ENCODE data around the gene STK31. TPM values are rescaled to one million over a fixed set of nuclear protein-coding genes. Genes with fewer than 3 reads are reported as not detected.
"Not testable (repeated sequence)": the region's sequence is repeated elsewhere in the genome, so short reads cannot be mapped to it uniquely, and the experiment has no call there.

The STK31 gene
- total and polyA plus RNA-seq, 2 donors (not counting 1 experiment from before 2014, with no cell fraction given) = 0.13 to 1.8 TPM

- Histone ChIP-seq H3K4me2 (replicated peaks; ENCODE audit: low read depth, low read length, poor library complexity, severe bottlenecking) (no peak overlapping the region), H3K36me3 (replicated peaks in 1 of 2; ENCODE audit: control extremely low read depth in 1 of 2, control insufficient read depth in 1 of 2, extremely low read depth in 1 of 2, insufficient read depth in 2 of 2, low read length in 1 of 2) (no peaks in the 10 kb centered on the region), H3K79me2 (ENCODE audit: control insufficient read depth, insufficient read depth, low read length) (no peaks in the 10 kb centered on the region), H3K27ac (ENCODE audit: low read length in 2 of 2) (no peak overlapping the region), H3K27me3 (replicated peaks in 1 of 4; ENCODE audit: control extremely low read depth in 1 of 4, control insufficient read depth in 3 of 4, insufficient read depth in 4 of 4, low read length in 3 of 4) (no peaks in the 10 kb centered on the region), H3K9ac (ENCODE audit: low read length) (no peak overlapping the region), H4K20me1 (ENCODE audit: control insufficient read depth, insufficient read depth, low read length, poor library complexity, severe bottlenecking) (no peaks in the 10 kb centered on the region), H2AFZ (ENCODE audit: insufficient read depth, low read depth, low read length, poor library complexity, severe bottlenecking) (no peak overlapping the region), H3K4me3 (ENCODE audit: control extremely low read depth in 1 of 5, extremely low read depth in 1 of 5, insufficient read depth in 1 of 5, low read depth in 2 of 5, low read length in 4 of 5) (no peak overlapping the region), H3K4me1 (ENCODE audit: control insufficient read depth in 2 of 2, insufficient read depth in 2 of 2, low read length in 2 of 2) (no peaks in the 10 kb centered on the region), H3K9me3 (ENCODE audit: control extremely low read depth in 1 of 3, control insufficient read depth in 2 of 3, insufficient read depth in 1 of 3, low read length in 2 of 3) (no peaks in the 10 kb centered on the region)
- no peaks in the 10 kb centered on the region for H3K4me1 Mint-ChIP-seq
- WGBS (ENCODE audit: insufficient coverage) = 100% methylated on average over 1 of the region's 1 CpG
- H3K9me3 Mint-ChIP-seq (ENCODE audit: insufficient read depth) = no peaks in the 10 kb centered on the region
- ChIA-PET CTCF (no interaction called here), POLR2A (no interaction called here)
- H3K4me3 Mint-ChIP-seq = no peak overlapping the region
- DNase-seq (no peak), ATAC-seq (ENCODE audit: low read depth) (no peak)
- intact Hi-C loops (cut with micrococcal nuclease) = no loop called here
- no peak overlapping the region for H3K27ac Mint-ChIP-seq
- TF ChIP-seq, protein P1, sequence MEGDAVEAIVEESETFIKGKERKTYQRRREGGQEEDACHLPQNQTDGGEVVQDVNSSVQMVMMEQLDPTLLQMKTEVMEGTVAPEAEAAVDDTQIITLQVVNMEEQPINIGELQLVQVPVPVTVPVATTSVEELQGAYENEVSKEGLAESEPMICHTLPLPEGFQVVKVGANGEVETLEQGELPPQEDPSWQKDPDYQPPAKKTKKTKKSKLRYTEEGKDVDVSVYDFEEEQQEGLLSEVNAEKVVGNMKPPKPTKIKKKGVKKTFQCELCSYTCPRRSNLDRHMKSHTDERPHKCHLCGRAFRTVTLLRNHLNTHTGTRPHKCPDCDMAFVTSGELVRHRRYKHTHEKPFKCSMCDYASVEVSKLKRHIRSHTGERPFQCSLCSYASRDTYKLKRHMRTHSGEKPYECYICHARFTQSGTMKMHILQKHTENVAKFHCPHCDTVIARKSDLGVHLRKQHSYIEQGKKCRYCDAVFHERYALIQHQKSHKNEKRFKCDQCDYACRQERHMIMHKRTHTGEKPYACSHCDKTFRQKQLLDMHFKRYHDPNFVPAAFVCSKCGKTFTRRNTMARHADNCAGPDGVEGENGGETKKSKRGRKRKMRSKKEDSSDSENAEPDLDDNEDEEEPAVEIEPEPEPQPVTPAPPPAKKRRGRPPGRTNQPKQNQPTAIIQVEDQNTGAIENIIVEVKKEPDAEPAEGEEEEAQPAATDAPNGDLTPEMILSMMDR (IDR thresholded peaks at IDR 0.05) = no peak
- TF ChIP-seq EZH2 (IDR thresholded peaks at IDR 0.05; ENCODE audit: borderline replicate concordance, insufficient read depth, low read depth, low read length, poor library complexity, severe bottlenecking) = no peak
- peaks cover 24% of the 10 kb centered on the region for H3K27me3 Mint-ChIP-seq
Measured at GRCh38 chr7:23873306-23873705, 163.3 kb downstream of the STK31 start.

DNA sequence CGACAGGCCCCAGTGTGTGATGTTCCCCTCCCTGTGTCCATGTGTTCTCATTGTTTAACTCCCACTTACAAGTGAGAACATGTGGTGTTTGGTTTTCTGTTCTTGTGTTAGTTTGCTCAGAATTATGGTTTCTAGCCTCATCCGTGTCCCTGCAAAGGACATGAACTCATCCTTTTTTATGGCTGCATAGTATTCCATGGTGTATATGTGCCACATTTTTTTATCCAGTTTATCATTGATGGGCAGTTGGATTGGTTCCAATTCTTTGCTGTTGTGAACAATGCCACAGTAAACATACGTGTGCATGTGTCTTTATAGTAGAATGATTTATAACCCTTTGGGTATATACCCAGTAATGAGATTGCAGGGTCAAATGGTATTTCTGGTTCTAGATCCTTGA, 166.5 kb downstream of the STK31 start:
- H3K27ac Mint-ChIP-seq; H3K4me1 ChIP-seq (ENCODE audit: control insufficient read depth in 2 of 2, insufficient read depth in 2 of 2, low read length in 2 of 2); H3K4me1 Mint-ChIP-seq; H3K27me3 ChIP-seq (replicated peaks in 1 of 4; ENCODE audit: control extremely low read depth in 1 of 4, control insufficient read depth in 3 of 4, insufficient read depth in 4 of 4, low read length in 3 of 4); DNase-seq; H3K36me3 ChIP-seq (replicated peaks in 1 of 2; ENCODE audit: control extremely low read depth in 1 of 2, control insufficient read depth in 1 of 2, extremely low read depth in 1 of 2, insufficient read depth in 2 of 2, low read length in 1 of 2); H3K27ac ChIP-seq (ENCODE audit: low read length in 2 of 2); CTCF ChIA-PET; H3K4me2 ChIP-seq (replicated peaks; ENCODE audit: low read depth, low read length, poor library complexity, severe bottlenecking); H3K9ac ChIP-seq (ENCODE audit: low read length); H2AFZ ChIP-seq (ENCODE audit: insufficient read depth, low read depth, low read length, poor library complexity, severe bottlenecking); H3K9me3 ChIP-seq (ENCODE audit: control extremely low read depth in 1 of 3, control insufficient read depth in 2 of 3, insufficient read depth in 1 of 3, low read length in 2 of 3); H3K4me3 ChIP-seq (ENCODE audit: control extremely low read depth in 1 of 5, extremely low read depth in 1 of 5, insufficient read depth in 1 of 5, low read depth in 2 of 5, low read length in 4 of 5); H4K20me1 ChIP-seq (ENCODE audit: control insufficient read depth, insufficient read depth, low read length, poor library complexity, severe bottlenecking); H3K79me2 ChIP-seq (ENCODE audit: control insufficient read depth, insufficient read depth, low read length); H3K9me3 Mint-ChIP-seq (ENCODE audit: insufficient read depth); POLR2A ChIA-PET; H3K4me3 Mint-ChIP-seq; intact Hi-C loops (cut with micrococcal nuclease); ATAC-seq (ENCODE audit: low read depth): not testable (repeated sequence)
- peaks cover 18% of the 10 kb centered on the region for H3K27me3 Mint-ChIP-seq
- no CpG with 5 or more reads among the region's 3 CpGs for WGBS (ENCODE audit: insufficient coverage)

Other genes with a start within 250 kb of the STK31 start
- gene IGF2BP3, start 239.7 kb upstream of the STK31 start, total RNA-seq = 10.0 and 11.3 TPM in 2 replicates
- gene IGF2BP3, start 239.7 kb upstream of the STK31 start, polyA plus RNA-seq = 0.50 and 0.63 TPM in 2 replicates
- gene TRA2A, start 178.2 kb upstream of the STK31 start, total RNA-seq = 173 and 184 TPM in 2 replicates
- 107 and 236 TPM in 2 replicates for gene TRA2A, start 178.2 kb upstream of the STK31 start, polyA plus RNA-seq
- gene CCDC126, start 112.8 kb upstream of the STK31 start, total RNA-seq = 15.0 and 18.0 TPM in 2 replicates
- 3.1 and 4.4 TPM in 2 replicates for gene CCDC126, start 112.8 kb upstream of the STK31 start, polyA plus RNA-seq
- gene FAM221A, start 30.0 kb upstream of the STK31 start, total RNA-seq = 10.7 and 10.8 TPM in 2 replicates
- gene FAM221A, start 30.0 kb upstream of the STK31 start, polyA plus RNA-seq = 9.1 and 11.3 TPM in 2 replicates